MCF 10A (cell line): ENCODE data around the gene TTYH1. TPM values are rescaled to one million over a fixed set of nuclear protein-coding genes. Genes with fewer than 3 reads are reported as not detected.

Experiments used
- BruUV-seq: library from RNA; stranded (reverse); fragments of 400-500 nt; replicated peaks from 2 replicates; lab custom pipeline; 2021; lab: Mats Ljungman, UMichigan
- CTCF ChIA-PET: fragments of 300-600 bp; sonication (Branson Sonifier 250); formaldehyde crosslinking; extraction: SDS; loops from one replicate; lab custom pipeline; 2021; ENCODE audit warnings: antibody characterized with exemption, inconsistent platforms; lab: Yijun Ruan, JAX
- POLR2A ChIA-PET: fragments of 300-600, 350-650 bp; sonication (Branson Sonifier 250); formaldehyde crosslinking; extraction: SDS; loops from one replicate; lab custom pipeline; 2020; ENCODE audit warnings: antibody characterized with exemption, inconsistent platforms; lab: Yijun Ruan, JAX
- DNase-seq: peaks from one replicate; pipeline ENCODE4 v3.0.0-alpha.2; 2018; ENCODE audit not compliant: unreplicated experiment
- H3K27ac Mint-ChIP-seq: one replicate; pipeline ENCODE4 v1.8.0; 2022; ENCODE audit warnings: mild to moderate bottlenecking, low read depth, mixed read lengths; ENCODE audit not compliant: unreplicated experiment
- H3K27me3 Mint-ChIP-seq: one replicate; pipeline ENCODE4 v1.8.0; 2022; ENCODE audit warnings: mixed read lengths; ENCODE audit not compliant: insufficient read depth, unreplicated experiment
- H3K36me3 Mint-ChIP-seq: one replicate; pipeline ENCODE4 v1.8.0; 2022; ENCODE audit warnings: mild to moderate bottlenecking, moderate library complexity, mixed read lengths; ENCODE audit not compliant: insufficient read depth, unreplicated experiment
- H3K4me1 Mint-ChIP-seq: one replicate; pipeline ENCODE4 v1.8.0; 2022; ENCODE audit warnings: mixed read lengths; ENCODE audit not compliant: insufficient read depth, unreplicated experiment
- H3K4me3 Mint-ChIP-seq: one replicate; pipeline ENCODE4 v1.8.0; 2022; ENCODE audit warnings: mild to moderate bottlenecking, moderate library complexity, mixed read lengths; ENCODE audit not compliant: unreplicated experiment
- H3K9me3 Mint-ChIP-seq: one replicate; pipeline ENCODE4 v1.8.0; 2022; ENCODE audit warnings: mixed read lengths; ENCODE audit not compliant: unreplicated experiment
- CTCF ChIP-seq: fragments of 200-600 bp; IDR thresholded peaks from one replicate; pipeline ENCODE4 v1.8.0; 2022; ENCODE audit warnings: antibody characterized with exemption, mild to moderate bottlenecking; ENCODE audit not compliant: unreplicated experiment
- intact Hi-C: fragments of 100-400 bp; cut with micrococcal nuclease; formaldehyde crosslinking; loops from 2 replicates; pipeline ENCODE4 v1.14.1; 2022
- total RNA-seq: library from RNA; stranded (reverse); gene quantifications from 2 replicates; pipeline ENCODE4 v1.2.3, GENCODE V29; 2022

TTYH1 gene
- total RNA-seq, 1 experiment from 2014 or later: not detected

GRCh38 chr19:54453921-54454780, 38.9 kb downstream of the TTYH1 start:
- TF ChIP-seq CTCF: no peak
- ChIA-PET POLR2A (interaction anchor here (1.2 kb wide), 1 partner anchor 9 kb away, joined by 4 read pairs; the partner anchor contains the start of gene LENG9), CTCF (interaction anchor here (0.7 to 1.4 kb wide), 3 partner anchors 9 to 1014 kb away, joined by 3 read pairs; partner anchors contain the start of gene LENG9)
- no peak for DNase-seq
- no peak overlapping the region for H3K27ac Mint-ChIP-seq
- H3K36me3 Mint-ChIP-seq: peaks cover 82% of the 10 kb centered on the region
- no peak overlapping the region for H3K4me3 Mint-ChIP-seq
- intact Hi-C loops: no loop called here
- no TSS peak for BruUV-seq
- H3K4me1 Mint-ChIP-seq: peaks cover 29% of the 10 kb centered on the region
- H3K27me3 Mint-ChIP-seq: no peaks in the 10 kb centered on the region
- H3K9me3 Mint-ChIP-seq: no peaks in the 10 kb centered on the region

DNA sequence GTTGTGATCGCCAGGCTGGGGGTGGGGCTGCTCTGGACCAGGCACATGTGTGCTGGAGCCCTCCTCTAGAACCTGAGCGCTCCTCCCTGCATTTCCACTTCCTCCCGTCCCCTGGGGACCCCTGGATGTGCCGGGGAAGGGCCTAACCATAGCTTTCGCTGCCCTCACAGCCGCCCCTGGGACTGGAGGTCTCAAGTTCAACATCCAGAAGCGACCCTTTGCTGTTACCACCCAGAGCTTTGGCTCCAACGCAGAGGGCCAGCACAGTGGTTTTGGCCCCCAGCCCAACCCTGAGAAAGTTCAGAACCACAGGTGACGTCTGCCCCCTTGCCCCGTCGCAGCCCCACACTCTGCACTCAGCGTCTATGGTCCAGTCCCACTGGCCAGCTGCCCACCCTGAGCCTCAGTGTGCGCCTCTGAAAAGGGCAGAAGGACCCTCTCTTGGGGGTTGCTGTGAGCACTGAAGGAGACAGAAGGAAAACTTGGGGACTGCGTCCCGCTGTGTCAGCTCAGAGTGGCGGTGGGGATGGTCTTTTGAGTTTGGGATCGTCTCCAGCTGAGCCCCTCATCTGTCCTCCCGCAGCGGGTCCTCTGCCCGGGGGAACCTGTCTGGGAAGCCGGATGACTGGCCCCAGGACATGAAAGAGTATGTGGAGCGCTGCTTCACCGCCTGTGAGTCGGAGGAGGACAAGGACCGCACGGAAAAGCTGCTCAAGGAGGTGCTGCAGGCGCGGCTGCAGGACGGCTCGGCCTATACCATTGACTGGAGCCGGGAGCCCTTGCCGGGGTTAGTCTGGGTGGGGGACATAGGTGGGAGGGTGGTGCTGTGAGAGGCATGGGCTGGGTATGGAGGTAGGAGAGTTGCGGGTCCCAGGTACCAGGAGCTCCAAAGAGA, 39.8 kb downstream of the TTYH1 start:
- CTCF ChIA-PET: interaction anchor here (0.5 to 0.8 kb wide), 2 partner anchors 15 to 17 kb away, joined by 3 read pairs; no protein-coding TSS in a partner anchor
- Mint-ChIP-seq H3K4me3 (no peak overlapping the region), H3K36me3 (peaks cover 89% of the 10 kb centered on the region), H3K4me1 (peaks cover 37% of the 10 kb centered on the region), H3K9me3 (no peaks in the 10 kb centered on the region), H3K27ac (no peak overlapping the region), H3K27me3 (no peaks in the 10 kb centered on the region)
- no TSS peak for BruUV-seq
- TF ChIP-seq CTCF: no peak
- intact Hi-C loops: no loop called here
- no peak for DNase-seq
- POLR2A ChIA-PET: interaction anchor here (0.6 to 1.2 kb wide), 3 partner anchors 8 to 16 kb away, joined by 4 read pairs; partner anchors contain the start of gene LENG9

GRCh38 chr19:54455786-54456422, 40.6 kb downstream of the TTYH1 start:
- ChIA-PET CTCF (interaction anchor here (0.5 to 0.8 kb wide), 3 partner anchors 16 to 867 kb away, joined by 3 read pairs; no protein-coding TSS in a partner anchor), POLR2A (interaction anchor here (0.6 to 0.9 kb wide), 2 partner anchors 8 to 15 kb away, joined by 4 read pairs; partner anchors contain the start of gene LENG9)
- no peak overlapping the region for H3K4me3 Mint-ChIP-seq
- no peaks in the 10 kb centered on the region for H3K9me3 Mint-ChIP-seq
- DNase-seq: no peak
- peaks cover 28% of the 10 kb centered on the region for H3K4me1 Mint-ChIP-seq
- no TSS peak for BruUV-seq
- intact Hi-C loops: no loop called here
- TF ChIP-seq CTCF: no peak
- H3K36me3 Mint-ChIP-seq: peaks cover 89% of the 10 kb centered on the region
- no peak overlapping the region for H3K27ac Mint-ChIP-seq
- no peaks in the 10 kb centered on the region for H3K27me3 Mint-ChIP-seq
